Stimulated activated CD8-positive, alpha-beta memory T cell treated with anti-CD3 and anti-CD28 coated beads, Interleukin-7, amount 100 ng/mL, for 24 hours (primary cell): ENCODE measurements around the gene BFSP2.

ENCODE experiments used
- DNase-seq: peaks from one replicate; pipeline ENCODE4 v3.0.0-alpha.2; 2020; ENCODE audit warnings: low read depth

The BFSP2 gene, protein sequence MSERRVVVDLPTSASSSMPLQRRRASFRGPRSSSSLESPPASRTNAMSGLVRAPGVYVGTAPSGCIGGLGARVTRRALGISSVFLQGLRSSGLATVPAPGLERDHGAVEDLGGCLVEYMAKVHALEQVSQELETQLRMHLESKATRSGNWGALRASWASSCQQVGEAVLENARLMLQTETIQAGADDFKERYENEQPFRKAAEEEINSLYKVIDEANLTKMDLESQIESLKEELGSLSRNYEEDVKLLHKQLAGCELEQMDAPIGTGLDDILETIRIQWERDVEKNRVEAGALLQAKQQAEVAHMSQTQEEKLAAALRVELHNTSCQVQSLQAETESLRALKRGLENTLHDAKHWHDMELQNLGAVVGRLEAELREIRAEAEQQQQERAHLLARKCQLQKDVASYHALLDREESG

DNA sequence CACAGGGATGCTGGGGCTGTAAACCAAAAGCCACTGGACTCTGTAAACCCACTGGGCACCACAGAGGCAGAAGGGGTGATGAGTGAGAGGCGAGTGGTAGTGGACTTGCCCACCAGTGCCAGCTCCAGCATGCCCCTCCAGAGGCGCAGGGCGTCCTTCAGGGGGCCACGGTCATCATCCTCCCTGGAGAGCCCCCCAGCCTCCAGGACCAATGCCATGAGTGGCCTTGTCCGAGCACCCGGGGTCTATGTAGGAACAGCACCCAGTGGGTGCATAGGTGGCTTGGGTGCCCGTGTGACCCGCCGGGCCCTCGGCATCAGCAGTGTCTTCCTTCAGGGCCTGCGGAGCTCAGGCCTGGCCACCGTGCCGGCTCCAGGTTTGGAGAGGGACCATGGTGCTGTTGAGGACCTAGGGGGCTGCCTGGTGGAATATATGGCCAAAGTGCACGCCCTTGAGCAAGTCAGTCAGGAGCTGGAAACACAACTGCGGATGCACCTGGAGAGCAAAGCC lies at the start of gene BFSP2:
BFSP2 (plus strand) TSS at position 51 of the 510 bp plus-strand sequence; CDS start at position 79, 28 bp downstream.
- DNase-seq = no peak

DNA sequence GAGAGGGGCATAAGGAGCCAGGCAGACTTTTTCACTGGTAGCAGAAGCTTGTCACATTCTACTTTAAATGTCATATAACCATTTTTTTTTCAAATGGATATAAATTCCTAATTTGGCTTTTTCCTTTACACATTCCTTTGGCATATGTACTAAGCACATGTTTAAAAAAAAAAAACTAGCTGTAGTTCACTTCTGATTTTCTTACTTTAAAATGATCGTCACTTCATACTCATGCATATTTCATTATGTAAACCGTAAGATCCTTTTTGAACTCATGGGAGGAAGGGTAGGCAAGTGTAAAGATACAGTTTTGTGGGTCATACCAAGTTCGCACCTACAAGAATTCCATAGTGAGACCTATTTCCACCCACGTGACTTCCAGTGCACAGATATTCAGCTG lies 45.1 kb upstream of the BFSP2 start:
- no peak for DNase-seq

DNA sequence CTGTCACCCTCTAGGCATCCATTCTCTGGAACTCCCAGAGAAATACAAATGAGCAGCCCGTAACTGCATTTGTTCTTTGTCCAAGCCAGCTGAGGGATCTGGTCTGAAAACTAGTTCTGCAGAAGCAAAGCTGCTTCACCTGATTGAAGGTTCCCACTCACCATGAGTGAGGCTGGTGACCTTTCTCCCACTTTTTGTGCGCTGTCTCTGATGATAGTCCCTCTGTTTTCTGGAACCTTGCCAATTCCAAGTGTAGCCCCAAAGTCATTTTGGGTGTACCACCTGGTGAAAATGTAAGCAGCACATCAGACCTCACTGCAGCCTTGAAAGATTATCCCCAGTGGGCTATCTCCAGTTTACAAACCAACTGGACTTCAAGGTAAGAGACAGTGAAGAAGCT lies 39.4 kb upstream of the BFSP2 start:
- DNase-seq = no peak

DNA sequence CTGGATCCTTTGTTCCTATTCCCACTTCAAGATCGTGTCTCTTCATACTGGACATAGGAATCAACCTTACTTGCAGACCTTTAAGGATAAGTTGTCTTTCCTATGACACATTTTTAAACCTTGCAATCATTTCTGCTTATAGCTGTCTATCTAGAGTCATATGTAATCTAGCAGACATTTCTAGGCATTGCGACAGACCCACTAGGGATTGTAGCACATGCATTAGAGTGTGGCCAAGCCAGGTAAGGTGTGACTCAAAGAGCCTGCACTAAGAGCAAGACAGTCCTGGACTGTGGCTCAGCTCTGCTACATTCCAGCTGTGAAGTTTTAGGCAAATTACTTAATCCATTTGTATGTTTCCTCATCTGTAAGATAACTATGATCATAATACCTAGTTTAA lies 38.8 kb upstream of the BFSP2 start:
- no peak for DNase-seq

DNA sequence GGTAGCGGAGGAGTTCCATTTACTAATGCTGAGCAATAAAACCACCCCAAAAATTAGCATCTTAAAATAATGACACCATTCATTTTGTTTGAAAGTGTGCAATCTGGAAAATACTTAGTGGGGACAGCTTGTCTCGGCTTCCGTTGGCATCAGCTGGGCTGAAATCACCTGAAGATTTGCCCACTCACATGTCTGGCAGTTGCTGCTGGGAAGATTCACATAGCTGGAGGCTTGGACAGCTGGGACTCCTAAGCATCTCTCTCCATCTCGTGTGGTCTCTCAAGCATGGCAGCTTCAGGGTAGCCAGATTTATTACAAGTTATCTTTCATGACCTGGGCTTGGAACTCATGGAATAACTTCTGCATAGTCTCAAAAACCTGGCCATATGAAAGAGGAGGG lies 38.4 kb upstream of the BFSP2 start:
- no peak for DNase-seq

DNA sequence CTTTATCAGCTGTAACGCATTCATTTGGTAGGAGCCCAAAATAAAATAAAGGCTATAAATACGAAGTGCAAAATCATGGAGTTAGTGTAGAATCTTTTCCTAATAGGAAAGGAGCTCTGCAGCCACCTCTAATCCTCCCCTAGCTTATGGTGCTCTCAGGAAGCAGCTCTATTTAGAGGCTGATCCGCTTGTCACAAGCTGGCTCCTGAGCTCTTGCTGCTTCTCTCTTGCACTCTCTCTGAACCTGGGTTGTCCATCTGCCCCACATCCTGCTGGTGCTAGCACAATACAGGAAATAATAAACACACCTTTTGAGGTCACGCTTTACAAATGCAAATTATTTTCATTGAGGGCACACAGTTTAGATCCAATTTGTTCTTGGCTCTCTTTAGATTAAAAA lies 37.3 kb upstream of the BFSP2 start:
- no peak for DNase-seq

DNA sequence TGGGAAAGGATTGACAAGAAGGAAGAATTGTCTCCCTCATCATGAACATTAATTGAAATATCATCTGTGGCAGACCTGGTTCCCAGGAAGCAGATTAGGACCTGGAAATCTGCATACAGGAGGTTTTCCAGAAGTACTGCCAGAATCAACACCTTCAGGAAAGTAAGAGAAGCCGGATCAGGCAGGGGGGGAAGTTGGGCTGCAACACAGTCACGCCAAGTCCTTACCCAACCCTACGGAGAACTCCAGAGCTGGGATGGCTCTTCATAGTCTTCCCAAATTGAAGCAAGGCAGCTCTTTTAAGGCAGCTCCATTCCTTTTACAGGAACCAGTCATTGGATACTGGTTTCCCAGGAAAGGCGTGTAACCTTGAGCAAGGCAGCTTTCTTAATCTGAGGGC lies 35.2 kb upstream of the BFSP2 start:
- no peak for DNase-seq

DNA sequence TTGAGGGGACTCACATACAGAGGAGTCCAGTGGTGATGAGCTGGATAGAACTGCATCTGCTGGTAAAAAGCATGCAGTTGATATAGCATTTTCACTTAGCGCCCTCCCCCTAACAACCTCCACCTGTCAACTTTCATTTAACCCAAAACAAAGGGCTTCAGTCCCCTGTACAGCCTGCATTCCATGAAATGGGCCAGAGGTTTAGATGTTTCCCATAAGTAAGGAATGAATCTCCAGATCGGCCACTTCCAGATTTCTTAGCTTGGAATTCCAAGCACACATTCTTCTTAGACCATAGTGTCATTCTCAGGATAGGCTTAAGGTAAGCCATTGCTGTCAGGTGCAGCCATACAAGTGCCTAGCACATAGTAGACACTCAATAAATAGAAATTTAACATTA lies 32.9 kb upstream of the BFSP2 start:
- no peak for DNase-seq

DNA sequence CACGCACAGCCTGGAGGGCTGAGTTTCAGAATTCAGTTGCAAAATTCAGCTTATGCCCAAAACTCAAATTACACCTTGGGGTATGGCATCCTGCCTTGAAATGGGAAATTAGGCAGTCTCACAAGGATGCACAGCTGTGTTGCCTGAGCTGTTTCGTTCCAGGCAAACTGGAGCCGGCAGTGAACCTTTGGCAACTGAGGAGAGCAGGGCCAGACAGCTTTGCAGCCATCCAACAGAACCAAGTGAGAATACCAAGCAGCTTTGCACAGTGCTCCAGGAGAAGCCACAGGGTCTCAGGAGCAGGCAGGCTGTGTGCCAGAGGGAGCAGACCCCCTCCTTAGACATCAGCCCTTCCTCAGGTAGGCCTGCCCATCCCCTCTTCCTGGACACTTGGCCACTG lies 32.5 kb upstream of the BFSP2 start:
- DNase-seq = no peak

DNA sequence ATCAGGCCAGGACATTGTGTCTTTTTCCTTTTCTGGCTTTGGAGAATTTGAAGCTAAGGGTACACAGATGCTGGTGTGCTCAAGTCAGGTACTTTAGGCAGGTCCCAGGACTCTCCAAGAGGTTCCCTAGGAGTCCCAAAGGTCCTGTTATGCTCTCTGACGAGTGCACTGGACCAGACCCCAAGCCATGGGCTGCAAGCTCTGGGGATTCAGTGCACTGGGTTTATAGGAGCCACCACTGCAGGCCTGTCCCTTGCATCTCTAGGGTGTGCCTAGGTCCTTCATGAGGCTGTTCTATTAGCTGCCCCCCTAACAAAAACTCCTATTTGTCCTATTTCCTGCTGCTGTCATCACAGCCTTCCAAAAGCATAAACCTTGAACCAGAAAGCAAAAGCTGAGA lies 31.9 kb upstream of the BFSP2 start:
- DNase-seq = no peak

DNA sequence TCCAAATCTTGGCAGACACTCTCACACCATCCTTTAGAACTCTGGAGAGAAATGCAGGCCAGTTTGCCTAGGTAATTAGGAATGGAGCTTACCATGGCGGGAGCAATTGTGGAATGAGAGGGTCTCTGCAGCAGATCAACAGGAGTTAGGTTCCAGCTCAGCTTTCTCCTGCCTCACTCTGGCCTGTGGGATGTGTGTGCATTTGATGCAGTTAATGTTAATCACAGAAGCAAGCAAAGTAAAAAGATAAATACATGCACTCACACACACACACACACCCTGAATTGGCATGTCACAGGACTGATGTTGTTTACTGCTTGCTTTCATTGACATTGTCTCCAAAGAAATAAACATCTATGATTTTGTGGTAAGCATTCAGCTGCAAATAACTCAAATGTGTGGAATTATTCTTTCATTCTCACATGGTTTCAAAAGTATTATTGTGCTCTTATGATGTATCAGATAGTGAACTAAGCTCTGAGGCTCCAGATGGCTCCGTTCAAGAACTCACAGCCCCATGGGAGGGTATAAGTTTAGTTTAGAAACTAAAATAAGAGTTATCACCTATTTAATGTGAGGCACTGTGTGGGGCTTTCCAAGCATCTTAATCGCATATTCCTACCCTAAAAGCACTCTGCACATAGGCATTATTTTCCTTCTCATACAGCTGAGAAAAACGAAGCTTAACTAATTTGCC lies 31.3 kb upstream of the BFSP2 start:
- DNase-seq = no peak

DNA sequence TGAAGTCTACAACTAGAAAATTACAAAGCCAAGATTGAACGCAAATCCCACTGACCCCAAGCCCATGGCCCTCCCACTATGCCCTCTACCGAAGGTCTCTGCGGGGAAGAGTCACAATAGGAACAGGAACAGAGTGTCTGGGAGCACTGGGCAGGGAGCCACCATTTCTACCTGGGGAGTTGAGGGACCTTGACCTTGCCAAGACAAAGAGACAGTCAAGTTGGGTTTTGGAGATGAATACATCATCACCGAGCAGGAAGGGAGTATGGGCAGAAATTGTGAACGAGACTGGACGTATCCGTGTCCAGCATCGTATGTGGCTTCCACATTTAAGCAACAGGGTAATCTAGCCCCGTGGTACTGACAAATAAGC lies 30.8 kb upstream of the BFSP2 start:
- no peak for DNase-seq

DNA sequence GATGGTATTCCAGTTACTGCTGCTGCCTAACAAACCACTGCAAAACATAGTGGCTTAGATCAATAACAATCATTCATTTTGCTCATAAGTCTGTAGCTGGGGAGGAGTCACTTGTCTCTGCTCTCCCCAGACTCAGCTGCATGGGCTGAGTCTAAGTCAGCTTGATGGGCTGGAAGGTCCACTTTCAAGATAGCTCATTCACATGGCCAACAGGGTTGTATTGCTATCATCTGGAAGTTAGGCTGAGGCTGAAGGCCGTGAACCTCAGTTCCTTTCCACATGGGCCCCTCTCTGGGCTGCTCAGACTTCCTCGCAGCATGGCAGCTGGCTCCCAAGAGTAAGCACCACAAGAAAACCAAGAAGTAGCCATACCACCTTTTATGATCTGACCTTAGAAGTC lies 28.7 kb upstream of the BFSP2 start:
- no peak for DNase-seq

DNA sequence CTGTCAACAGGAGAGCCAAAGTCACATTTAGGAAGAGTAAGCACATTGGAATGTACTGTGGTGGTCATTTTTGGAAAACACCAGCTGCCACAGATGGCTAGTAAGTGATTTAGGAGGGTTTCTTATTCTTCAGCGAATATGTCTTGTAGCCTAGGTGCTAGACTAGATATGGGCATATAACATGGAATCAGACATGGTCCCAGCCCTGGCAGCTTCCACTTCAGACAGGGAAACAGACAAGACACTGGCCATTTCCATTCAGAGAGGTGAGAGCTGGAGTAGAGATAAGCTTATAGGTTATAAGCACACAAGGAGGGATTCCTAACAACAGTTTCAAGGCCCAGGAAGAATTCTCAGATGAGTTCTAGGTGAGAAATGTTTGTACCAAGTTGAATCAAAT lies 28.2 kb upstream of the BFSP2 start:
- DNase-seq = no peak

DNA sequence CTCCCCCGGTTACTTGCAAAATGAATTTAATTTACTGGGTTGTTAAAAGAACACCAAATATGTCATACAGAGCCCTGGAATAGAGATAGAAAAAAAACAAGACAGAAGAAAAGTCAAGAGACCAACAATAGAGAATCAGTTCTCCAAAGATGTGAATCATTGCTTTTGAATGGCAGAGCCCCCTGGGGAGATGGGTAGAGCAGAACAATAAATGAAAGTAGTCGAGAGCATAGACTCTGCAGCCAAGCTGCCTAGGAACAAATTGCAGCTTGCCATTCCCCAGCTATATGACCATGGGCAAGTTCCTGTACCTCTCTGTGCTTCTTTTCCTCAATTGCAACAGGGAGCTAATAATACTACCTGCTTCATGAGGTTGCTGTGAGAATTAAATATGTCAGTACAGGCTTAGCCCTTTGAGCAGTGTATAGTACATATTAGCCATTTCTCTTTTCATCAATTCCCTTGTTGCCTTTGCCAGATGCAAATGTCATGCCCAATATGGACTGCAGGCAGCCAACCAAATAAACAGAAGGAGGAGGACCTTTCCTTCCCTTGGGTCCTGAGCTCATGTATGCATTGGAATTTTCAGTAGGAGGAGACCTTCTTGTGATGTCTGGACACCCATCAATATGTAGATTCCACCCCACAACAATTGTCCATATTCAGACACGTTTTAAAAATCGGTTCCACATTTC lies 25.0 kb upstream of the BFSP2 start:
- no peak for DNase-seq

DNA sequence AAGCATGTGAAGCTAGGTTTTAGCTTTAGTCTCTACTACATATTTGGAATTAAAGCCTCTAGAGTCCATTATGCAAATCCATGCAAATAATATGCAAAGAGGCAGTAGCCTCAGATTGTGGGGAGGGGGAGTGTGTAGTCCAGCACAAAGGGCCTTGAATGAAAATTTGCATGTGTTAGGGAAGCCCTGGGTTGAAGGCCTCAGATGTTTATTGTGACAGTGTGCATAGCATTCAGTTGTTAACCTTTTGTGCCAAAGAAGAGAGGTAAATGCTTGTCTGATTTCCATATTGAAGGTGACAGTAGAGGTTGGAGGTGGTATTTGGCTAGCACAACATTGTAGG lies 24.5 kb upstream of the BFSP2 start:
- no peak for DNase-seq

DNA sequence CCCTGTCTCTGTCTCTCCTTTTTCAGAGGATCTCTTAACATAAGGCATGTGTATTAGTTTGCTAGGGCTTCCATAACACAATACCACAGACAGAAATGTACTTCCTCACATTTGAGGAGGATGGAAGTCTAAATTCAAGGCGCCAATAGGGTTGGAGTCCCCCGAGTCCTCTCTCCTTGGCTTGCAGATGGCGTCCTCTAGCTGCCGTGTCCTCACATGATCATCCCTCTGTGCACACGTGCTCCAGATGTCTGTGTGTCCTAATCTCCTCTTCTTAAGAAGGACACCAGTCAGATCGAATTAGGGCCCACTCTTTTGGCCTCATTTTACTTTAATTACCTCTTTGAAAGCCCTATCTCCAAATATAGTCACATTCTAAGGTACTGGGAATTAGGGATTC lies 23.0 kb upstream of the BFSP2 start:
- no peak for DNase-seq

DNA sequence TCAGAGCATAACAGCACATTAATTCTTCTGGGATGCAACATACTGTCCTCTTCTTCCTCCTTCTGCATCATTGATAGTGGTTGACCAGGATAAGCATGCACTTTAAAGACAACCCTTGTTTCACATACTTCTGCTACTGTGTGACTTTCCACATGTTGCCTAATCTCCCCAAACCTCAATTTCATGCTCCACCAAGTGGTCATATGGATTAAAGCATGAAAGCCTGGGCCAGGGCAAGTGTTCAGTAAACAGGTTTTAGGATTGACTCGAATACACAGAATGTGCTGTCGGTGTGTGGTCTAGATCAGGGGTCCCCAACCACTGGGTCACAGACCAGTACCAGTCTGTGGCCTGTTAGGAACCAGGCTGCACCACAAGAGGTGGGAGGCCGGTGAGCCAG lies 22.5 kb upstream of the BFSP2 start:
- DNase-seq = no peak

DNA sequence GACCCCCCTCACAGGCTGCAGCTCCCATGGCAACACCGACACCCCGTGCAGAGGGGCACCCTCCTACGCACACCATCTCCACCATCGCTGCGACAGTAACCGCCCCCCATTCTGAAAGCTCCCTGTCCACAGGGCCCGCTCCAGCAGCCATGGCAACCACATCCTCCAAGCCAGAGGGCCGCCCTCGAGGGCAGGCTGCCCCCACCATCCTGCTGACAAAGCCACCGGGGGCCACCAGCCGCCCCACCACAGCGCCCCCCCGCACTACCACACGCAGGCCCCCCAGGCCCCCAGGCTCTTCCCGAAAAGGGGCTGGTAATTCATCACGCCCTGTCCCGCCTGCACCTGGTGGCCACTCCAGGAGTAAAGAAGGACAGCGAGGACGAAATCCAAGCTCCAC lies 19.9 kb upstream of the BFSP2 start:
- no peak for DNase-seq

DNA sequence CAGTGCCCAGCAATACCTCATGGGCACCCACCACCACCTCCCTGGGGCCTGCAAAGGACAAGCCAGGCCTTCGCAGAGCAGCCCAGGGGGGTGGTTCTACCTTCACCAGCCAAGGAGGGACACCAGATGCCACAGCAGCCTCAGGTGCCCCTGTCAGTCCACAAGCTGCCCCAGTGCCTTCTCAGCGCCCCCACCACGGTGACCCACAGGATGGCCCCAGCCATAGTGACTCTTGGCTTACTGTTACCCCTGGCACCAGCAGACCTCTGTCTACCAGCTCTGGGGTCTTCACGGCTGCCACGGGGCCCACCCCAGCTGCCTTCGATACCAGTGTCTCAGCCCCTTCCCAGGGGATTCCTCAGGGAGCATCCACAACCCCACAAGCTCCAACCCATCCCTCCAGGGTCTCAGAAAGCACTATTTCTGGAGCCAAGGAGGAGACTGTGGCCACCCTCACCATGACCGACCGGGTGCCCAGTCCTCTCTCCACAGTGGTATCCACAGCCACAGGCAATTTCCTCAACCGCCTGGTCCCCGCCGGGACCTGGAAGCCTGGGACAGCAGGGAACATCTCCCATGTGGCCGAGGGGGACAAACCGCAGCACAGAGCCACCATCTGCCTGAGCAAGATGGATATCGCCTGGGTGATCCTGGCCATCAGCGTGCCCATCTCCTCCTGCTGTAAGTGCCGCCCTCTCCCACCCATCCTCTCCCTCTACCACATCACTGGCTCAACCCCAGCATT lies 19.2 kb upstream of the BFSP2 start:
- no peak for DNase-seq

DNA sequence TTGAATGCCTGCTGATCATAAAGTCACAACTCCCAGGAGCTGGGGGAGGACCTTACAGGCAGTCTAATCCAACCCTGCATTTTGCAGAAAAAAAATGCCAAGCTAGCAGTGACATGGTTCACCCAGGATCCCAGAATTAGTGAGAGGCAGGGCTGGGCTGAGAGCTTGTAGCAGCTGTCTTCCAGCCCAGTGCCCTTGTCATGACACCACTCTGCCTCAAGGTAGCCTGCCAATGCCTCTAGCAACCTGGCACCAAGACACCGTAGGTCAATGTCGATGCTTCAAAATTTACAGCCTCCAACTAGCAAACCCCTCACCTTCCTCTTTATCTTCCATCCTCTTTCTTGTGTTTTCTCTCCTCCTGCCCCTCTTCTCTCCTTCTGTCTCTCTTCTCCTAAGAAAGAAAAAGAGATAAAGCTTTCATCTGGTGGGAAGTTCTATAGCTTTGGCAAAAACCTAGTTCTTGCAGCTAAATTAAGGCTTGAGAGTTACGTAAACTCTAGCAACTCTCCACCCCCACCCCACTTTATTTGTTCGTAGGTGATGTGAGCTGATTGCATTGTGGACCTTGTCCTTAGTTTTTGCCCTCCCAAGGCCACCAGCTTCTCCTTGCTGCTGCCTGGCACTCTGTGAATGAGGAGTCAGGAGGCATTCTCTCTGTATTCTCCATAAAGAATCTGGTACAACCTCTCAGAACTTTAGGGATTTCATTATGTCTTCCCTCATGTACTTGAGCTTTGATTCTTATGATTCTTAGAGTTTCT lies 18.3 kb upstream of the BFSP2 start:
- no peak for DNase-seq

DNA sequence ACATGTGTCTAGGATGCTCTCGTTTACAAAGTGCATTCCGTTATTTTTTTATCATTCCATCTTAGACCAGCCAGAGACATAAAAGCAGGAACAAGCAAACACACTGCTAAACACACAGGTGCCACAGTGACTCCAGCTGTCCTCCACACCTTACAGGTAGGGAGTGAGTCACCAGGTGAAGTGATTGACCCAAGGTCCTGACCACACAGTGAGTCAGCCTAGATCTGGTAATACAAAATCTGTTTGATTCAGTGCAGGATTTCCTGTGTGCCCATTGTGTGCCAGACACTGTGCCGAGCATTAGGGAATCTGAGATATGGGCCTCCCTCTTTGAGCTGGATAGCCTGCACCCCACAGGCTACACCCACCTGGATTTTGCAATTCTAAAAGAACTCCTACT lies 16.7 kb upstream of the BFSP2 start:
- no peak for DNase-seq
